Endothelial cell of umbilical vein (primary cell): ENCODE data around the gene BAG5. TPM values are rescaled to one million over a fixed set of nuclear protein-coding genes. Genes with fewer than 3 reads are reported as not detected.

Experiments used
- BruUV-seq: library from RNA; stranded (reverse); fragments of 400-500 nt; replicated peaks from 2 replicates; lab custom pipeline; 2021; lab: Mats Ljungman, UMichigan
- CTCF ChIA-PET: fragments of 300-600, 350-600 bp; sonication (Branson Sonifier 250); formaldehyde crosslinking; loops from one replicate; lab custom pipeline; 2021; ENCODE audit warnings: antibody characterized with exemption, inconsistent platforms; lab: Charles Lee
- POLR2A ChIA-PET: fragments of 300-600, 350-600 bp; sonication (Branson Sonifier 250); formaldehyde crosslinking; loops from one replicate; lab custom pipeline; 2021; ENCODE audit warnings: antibody characterized with exemption, inconsistent platforms; lab: Charles Lee
- DNase-seq: peaks from one replicate; pipeline ENCODE4 v3.0.0-alpha.2; 2011; ENCODE audit warnings: low read depth, low spot score
- FAIRE-seq: peaks from 2 replicates; lab custom pipeline; 2011; peaks lifted over from hg19 to GRCh38; lab: Jason Lieb, UNC
- H2AFZ ChIP-seq: 2 replicates; pipeline ENCODE4 v1.6.0; 2012; ENCODE audit warnings: low read depth, low read length, control low read depth, inconsistent platforms
- H3K27ac ChIP-seq: 2 replicates; pipeline ENCODE4 v1.5.1; 2011; ENCODE audit warnings: low read depth, mild to moderate bottlenecking, control low read depth, low read length, moderate library complexity; ENCODE audit not compliant: insufficient read depth
- H3K27me3 ChIP-seq, 2 experiments: 2 replicates each; pipeline versions ENCODE4 v1.6.0 to v1.6.1; 2011; ENCODE audit warnings: low read length in 2 of 2, mixed read lengths in 1 of 2; ENCODE audit not compliant: control insufficient read depth in 2 of 2, insufficient read depth in 2 of 2
- H3K36me3 ChIP-seq, 2 experiments: 2 replicates in 1 of 2; 3 replicates in 1 of 2; pipeline ENCODE4 v1.5.1; 2011; ENCODE audit warnings: low read length in 2 of 2, mild to moderate bottlenecking in 1 of 2, moderate library complexity in 1 of 2; ENCODE audit not compliant: control insufficient read depth in 2 of 2, insufficient read depth in 2 of 2; ENCODE audit errors: extremely low read depth in 1 of 2
- H3K4me1 ChIP-seq: 3 replicates; pipeline ENCODE4 v1.5.1; 2011; ENCODE audit warnings: mild to moderate bottlenecking, low read length; ENCODE audit not compliant: control insufficient read depth, insufficient read depth; ENCODE audit errors: extremely low read depth
- H3K4me2 ChIP-seq: 2 replicates; pipeline ENCODE4 v1.6.1; 2011; ENCODE audit warnings: low read length, control low read depth, mixed read lengths; ENCODE audit not compliant: insufficient read depth
- H3K4me3 ChIP-seq, 3 experiments: fragments of 200-600 bp in 1 of 3; sonication (generic), shearing (Covaris generic) in 1 of 3; replicated peaks in 1 of 3; 2 replicates each; pipeline ENCODE4 v1.5.1; 2011 to 2016; ENCODE audit warnings: control low read depth in 3 of 3, low read length in 3 of 3, mild to moderate bottlenecking in 2 of 3, inconsistent platforms in 1 of 3, low read depth in 1 of 3, moderate library complexity in 1 of 3; ENCODE audit not compliant: insufficient read depth in 1 of 3
- H3K79me2 ChIP-seq: 2 replicates; pipeline ENCODE4 v1.6.0; 2012; ENCODE audit warnings: low read length, inconsistent platforms; ENCODE audit not compliant: control insufficient read depth, insufficient read depth
- H3K9ac ChIP-seq: replicated peaks from 2 replicates; pipeline ENCODE3; 2011; ENCODE audit warnings: low read length, control low read depth; ENCODE audit not compliant: insufficient read depth; ENCODE audit errors: extremely low read depth
- H3K9me1 ChIP-seq: replicated peaks from 3 replicates; pipeline ENCODE4 v1.6.0; 2011; ENCODE audit warnings: mild to moderate bottlenecking, low read length; ENCODE audit not compliant: control insufficient read depth, insufficient read depth; ENCODE audit errors: extremely low read depth
- H3K9me3 ChIP-seq: replicated peaks from 2 replicates; pipeline ENCODE4 v1.5.1; 2012; ENCODE audit warnings: low read length, inconsistent platforms; ENCODE audit not compliant: control insufficient read depth, insufficient read depth
- H4K20me1 ChIP-seq: replicated peaks from 2 replicates; pipeline ENCODE3; 2011; ENCODE audit warnings: mild to moderate bottlenecking, low read length; ENCODE audit not compliant: control insufficient read depth, insufficient read depth; ENCODE audit errors: extremely low read depth
- EZH2 ChIP-seq: IDR thresholded peaks from 2 replicates; pipeline ENCODE4 v1.6.1; 2012; ENCODE audit warnings: borderline replicate concordance, low read depth, mild to moderate bottlenecking, moderate library complexity, low read length, inconsistent platforms; ENCODE audit not compliant: severe bottlenecking
- FOS ChIP-seq: IDR thresholded peaks from 2 replicates; pipeline ENCODE4 v1.6.1; 2011; ENCODE audit warnings: mild to moderate bottlenecking, low read length, moderate library complexity, borderline replicate concordance; ENCODE audit not compliant: insufficient read depth
- GATA2 ChIP-seq: IDR thresholded peaks from 2 replicates; pipeline ENCODE4 v1.7.0; 2011; ENCODE audit warnings: low read depth, mild to moderate bottlenecking, moderate library complexity, mixed read lengths, low read length; ENCODE audit not compliant: insufficient read length, insufficient read depth
- JUN ChIP-seq: IDR thresholded peaks from 2 replicates; pipeline ENCODE4 v1.6.1; 2011; ENCODE audit warnings: borderline replicate concordance, low read depth; ENCODE audit not compliant: insufficient read length, insufficient read depth
- MYC ChIP-seq: IDR thresholded peaks from one replicate; pipeline ENCODE4 v1.6.1; 2011; ENCODE audit warnings: mild to moderate bottlenecking, low read depth, low read length
- POLR2A ChIP-seq: IDR thresholded peaks from 2 replicates; pipeline ENCODE4 v1.6.1; 2012; ENCODE audit warnings: low read depth, mild to moderate bottlenecking, control low read depth, low read length
- POLR2AphosphoS5 ChIP-seq: IDR thresholded peaks from 2 replicates; pipeline ENCODE4 v1.6.1; 2012; ENCODE audit warnings: low read depth, mild to moderate bottlenecking, control low read depth, low read length, moderate library complexity; ENCODE audit not compliant: insufficient read depth
- dilution Hi-C: fragments of 300-500 bp; cut with MboI; formaldehyde crosslinking; loops from one replicate; pipeline ENCODE4 v1.15.0; 2019; ENCODE audit warnings: low sequenced_read_pairs; ENCODE audit not compliant: extremely low pct_ligation_motif_present
- intact Hi-C: fragments of 100-400 bp; cut with micrococcal nuclease; formaldehyde crosslinking; loops from one replicate; pipeline ENCODE4 v1.10.0; 2022
- polyA plus RNA-seq, 4 experiments: library from polyadenylated mRNA; depleted of rRNA in 3 of 4; stranded (reverse) in 3 of 4; unstranded in 1 of 4; fragments of >200 nt; gene quantifications; 2 replicates each; pipeline versions ENCODE4 v1.2.1 to v1.2.3, GENCODE V29; 2011 to 2012; ENCODE audit warnings: missing spikeins in 1 of 4
- total RNA-seq: library from RNA; stranded (reverse); gene quantifications from 2 replicates; pipeline ENCODE4 v1.2.3, GENCODE V29; 2021
- TF ChIP-seq, protein P1 (sequence below): IDR thresholded peaks from 2 replicates; pipeline ENCODE4 v1.6.1; 2011; ENCODE audit not compliant: insufficient read depth, insufficient read length
- TF ChIP-seq, protein P2 (sequence below), 2 donors: IDR thresholded peaks; 1 replicate in 1 of 2; 2 replicates in 1 of 2; pipeline ENCODE4 v1.5.1; 2011; ENCODE audit warnings: low read length in 2 of 2, mild to moderate bottlenecking in 2 of 2, moderate library complexity in 2 of 2, control low read depth in 1 of 2, inconsistent platforms in 1 of 2, low read depth in 1 of 2; ENCODE audit not compliant: insufficient read depth in 1 of 2; ENCODE audit errors: extremely low read depth in 1 of 2

The BAG5 gene
- total and polyA plus RNA-seq, 2 donors (not counting 3 experiments of a cell fraction or from before 2014, with no cell fraction given), result 6.3 to 32.5 TPM

DNA sequence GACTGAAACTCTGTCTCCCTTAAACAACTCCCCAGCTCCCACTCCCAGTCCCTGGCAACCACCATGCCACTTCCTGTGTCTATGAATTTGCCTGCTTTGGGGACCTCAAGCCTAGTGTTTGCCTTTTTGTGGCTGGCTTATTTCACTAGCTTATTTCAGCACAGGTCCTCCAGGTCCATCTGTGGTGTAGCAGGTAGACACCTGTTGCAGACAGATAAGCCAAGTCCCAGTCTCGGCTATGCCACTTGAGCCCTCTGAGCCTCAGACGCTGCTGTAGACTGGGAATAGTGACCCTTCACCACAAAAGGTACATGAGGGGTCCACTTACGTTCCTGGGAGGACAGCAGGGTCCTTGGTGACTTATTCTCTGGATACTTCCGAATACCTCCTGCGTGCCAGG is 42.2 kb upstream of the BAG5 start:
- dilution Hi-C loops, result no loop called here
- BruUV-seq, result no TSS peak

More for the DNA sequence above, 42.2 kb upstream of the BAG5 start:
- Histone ChIP-seq H3K9me3 (no peaks in the 10 kb centered on the region), H3K9me1 (no peaks in the 10 kb centered on the region), H3K4me2 (no peak overlapping the region), H3K36me3 (no peaks in the 10 kb centered on the region), H3K79me2 (no peaks in the 10 kb centered on the region), H3K4me3 (no peak overlapping the region), H3K9ac (no peak overlapping the region), H4K20me1 (no peaks in the 10 kb centered on the region), H3K27ac (no peak overlapping the region), H2AFZ (no peak overlapping the region), H3K27me3 (peaks cover 0 to 11% of the 10 kb centered on the region in 2 experiments), H3K4me1 (peaks cover 13% of the 10 kb centered on the region)
- FAIRE-seq (no peak), DNase-seq (no peak)
- no peak for TF ChIP-seq JUN
- no peak for TF ChIP-seq GATA2
- TF ChIP-seq EZH2, result no peak
- no peak for TF ChIP-seq POLR2A
- no peak for TF ChIP-seq FOS
- TF ChIP-seq, protein P1, sequence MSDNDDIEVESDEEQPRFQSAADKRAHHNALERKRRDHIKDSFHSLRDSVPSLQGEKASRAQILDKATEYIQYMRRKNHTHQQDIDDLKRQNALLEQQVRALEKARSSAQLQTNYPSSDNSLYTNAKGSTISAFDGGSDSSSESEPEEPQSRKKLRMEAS, result no peak
- TF ChIP-seq, protein P2, sequence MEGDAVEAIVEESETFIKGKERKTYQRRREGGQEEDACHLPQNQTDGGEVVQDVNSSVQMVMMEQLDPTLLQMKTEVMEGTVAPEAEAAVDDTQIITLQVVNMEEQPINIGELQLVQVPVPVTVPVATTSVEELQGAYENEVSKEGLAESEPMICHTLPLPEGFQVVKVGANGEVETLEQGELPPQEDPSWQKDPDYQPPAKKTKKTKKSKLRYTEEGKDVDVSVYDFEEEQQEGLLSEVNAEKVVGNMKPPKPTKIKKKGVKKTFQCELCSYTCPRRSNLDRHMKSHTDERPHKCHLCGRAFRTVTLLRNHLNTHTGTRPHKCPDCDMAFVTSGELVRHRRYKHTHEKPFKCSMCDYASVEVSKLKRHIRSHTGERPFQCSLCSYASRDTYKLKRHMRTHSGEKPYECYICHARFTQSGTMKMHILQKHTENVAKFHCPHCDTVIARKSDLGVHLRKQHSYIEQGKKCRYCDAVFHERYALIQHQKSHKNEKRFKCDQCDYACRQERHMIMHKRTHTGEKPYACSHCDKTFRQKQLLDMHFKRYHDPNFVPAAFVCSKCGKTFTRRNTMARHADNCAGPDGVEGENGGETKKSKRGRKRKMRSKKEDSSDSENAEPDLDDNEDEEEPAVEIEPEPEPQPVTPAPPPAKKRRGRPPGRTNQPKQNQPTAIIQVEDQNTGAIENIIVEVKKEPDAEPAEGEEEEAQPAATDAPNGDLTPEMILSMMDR (IDR thresholded peaks at IDR 0.05; ENCODE audit: extremely low read depth in 1 of 2, insufficient read depth in 1 of 2, low read depth in 1 of 2, low read length in 2 of 2), result no peak
- TF ChIP-seq POLR2AphosphoS5, result no peak
- no peak for TF ChIP-seq MYC
- intact Hi-C loops, result no loop called here
- ChIA-PET CTCF (no interaction called here), POLR2A (no interaction called here)
